ENCODE data around the gene COMT. TPM values are rescaled to one million over a fixed set of nuclear protein-coding genes. Genes with fewer than 3 reads are reported as not detected.
"Not testable (repeated sequence)": the region's sequence is repeated elsewhere in the genome, so short reads cannot be mapped to it uniquely, and the experiment has no call there.

The COMT gene
- total RNA-seq, 2 experiments from 2014 or later: 90.8 to 112 TPM

DNA sequence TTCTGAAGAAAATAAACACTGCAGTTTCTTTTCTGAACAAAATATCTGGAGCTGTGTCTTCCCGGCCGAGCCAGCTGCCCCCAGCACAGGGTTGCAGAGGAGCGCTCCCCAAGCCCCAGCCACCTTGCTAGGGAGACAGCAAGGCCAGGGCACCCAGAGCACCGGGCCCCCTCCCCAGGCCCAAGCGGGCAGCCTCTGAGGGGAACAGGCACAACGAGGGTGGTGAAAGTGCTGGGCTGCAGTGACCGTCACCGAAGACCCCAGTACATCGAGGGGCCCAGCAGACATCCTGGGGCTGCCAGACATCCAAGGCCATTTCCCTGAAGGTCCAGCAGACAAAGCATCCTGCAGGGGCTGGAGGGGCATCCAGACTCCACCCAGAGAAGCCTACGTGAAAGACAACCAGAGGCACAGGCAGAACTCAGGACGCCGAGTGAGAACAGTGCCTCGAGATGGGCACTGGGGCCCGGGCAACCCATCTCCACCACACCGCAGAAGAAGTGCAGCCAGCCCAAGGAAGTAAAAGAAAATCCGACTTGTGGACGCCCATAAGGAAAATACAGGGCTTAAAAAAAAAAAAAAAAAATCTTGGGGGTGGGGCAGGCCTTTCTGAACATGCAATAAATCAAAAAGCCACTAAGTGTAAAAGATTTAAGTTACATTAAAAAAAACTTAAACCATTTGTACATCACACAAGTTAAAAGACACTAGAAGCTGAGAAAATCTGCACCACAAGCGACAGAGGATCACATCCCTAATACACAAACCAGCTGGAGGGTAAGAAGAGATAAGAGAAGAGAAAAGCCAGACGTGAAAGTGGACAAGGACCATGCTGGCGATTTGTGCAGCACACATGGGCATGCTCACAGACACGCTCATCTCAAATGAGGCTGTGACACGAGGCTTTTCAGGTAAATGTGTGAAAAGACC, 36.0 kb upstream of the COMT start:
- intact Hi-C loops (cut with micrococcal nuclease; ENCODE audit: unreplicated experiment): no loop called here
- H3K4me2 ChIP-seq (ENCODE audit: low read length): no peak overlapping the region
- POLR2A ChIA-PET: interaction anchor here (0.7 kb wide), 1 partner anchor 9 kb away, joined by 3 read pairs; no protein-coding TSS in a partner anchor
- H3K36me3 ChIP-seq (ENCODE audit: insufficient read depth, low read length): no peaks in the 10 kb centered on the region
- no peaks in the 10 kb centered on the region for H3K79me2 ChIP-seq (ENCODE audit: insufficient read depth, low read depth, low read length)
- H3K9me2 ChIP-seq (ENCODE audit: insufficient read depth, low read length): no peaks in the 10 kb centered on the region
- no peak overlapping the region for H3K4me3 ChIP-seq (ENCODE audit: low read depth, low read length, poor library complexity, severe bottlenecking)
- no peaks in the 10 kb centered on the region for H3K9me3 ChIP-seq (ENCODE audit: low read length)
- H3K27ac ChIP-seq (ENCODE audit: low read depth, low read length, poor library complexity, severe bottlenecking): no peak overlapping the region
- DNase-seq (ENCODE audit: low spot score): no peak
- no peak for TF ChIP-seq EZH2phosphoT487 (IDR thresholded peaks at IDR 0.05; ENCODE audit: borderline replicate concordance, low read depth, low read length)
- TF ChIP-seq, protein P1, sequence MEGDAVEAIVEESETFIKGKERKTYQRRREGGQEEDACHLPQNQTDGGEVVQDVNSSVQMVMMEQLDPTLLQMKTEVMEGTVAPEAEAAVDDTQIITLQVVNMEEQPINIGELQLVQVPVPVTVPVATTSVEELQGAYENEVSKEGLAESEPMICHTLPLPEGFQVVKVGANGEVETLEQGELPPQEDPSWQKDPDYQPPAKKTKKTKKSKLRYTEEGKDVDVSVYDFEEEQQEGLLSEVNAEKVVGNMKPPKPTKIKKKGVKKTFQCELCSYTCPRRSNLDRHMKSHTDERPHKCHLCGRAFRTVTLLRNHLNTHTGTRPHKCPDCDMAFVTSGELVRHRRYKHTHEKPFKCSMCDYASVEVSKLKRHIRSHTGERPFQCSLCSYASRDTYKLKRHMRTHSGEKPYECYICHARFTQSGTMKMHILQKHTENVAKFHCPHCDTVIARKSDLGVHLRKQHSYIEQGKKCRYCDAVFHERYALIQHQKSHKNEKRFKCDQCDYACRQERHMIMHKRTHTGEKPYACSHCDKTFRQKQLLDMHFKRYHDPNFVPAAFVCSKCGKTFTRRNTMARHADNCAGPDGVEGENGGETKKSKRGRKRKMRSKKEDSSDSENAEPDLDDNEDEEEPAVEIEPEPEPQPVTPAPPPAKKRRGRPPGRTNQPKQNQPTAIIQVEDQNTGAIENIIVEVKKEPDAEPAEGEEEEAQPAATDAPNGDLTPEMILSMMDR (conservative IDR thresholded peaks at IDR 0.05; ENCODE audit: low read length): no peak
- no peaks in the 10 kb centered on the region for H4K20me1 ChIP-seq (ENCODE audit: insufficient read depth, low read length)
- no peak overlapping the region for H2AFZ ChIP-seq (ENCODE audit: low read length)
- no TSS peak for BruUV-seq (replicated peaks)
- H3K4me1 ChIP-seq (ENCODE audit: insufficient read depth, low read length, poor library complexity, severe bottlenecking): peaks cover 13% of the 10 kb centered on the region
- CTCF ChIA-PET (ENCODE audit: unreplicated experiment): no interaction called here

DNA sequence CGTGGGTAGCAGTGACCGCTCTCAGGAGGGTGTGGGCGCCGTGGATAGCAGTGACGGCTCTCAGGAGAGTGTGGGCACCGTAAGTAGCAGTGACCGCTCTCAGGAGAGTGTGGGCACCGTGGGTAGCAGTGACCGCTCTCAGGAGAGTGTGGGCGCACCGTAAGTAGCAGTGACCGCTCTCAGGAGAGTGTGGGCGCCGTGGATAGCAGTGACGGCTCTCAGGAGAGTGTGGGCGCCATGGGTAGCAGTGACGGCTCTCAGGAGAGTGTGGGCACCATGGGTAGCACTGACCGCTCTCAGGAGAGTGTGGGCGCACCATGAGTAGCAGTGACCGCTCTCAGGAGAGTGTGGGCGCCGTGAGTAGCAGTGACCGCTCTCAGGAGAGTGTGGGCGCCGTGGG, 34.7 kb upstream of the COMT start:
- H3K4me3 ChIP-seq (ENCODE audit: low read depth, low read length, poor library complexity, severe bottlenecking); H3K36me3 ChIP-seq (ENCODE audit: insufficient read depth, low read length); POLR2A ChIA-PET; H4K20me1 ChIP-seq (ENCODE audit: insufficient read depth, low read length); CTCF ChIA-PET (ENCODE audit: unreplicated experiment); BruUV-seq (replicated peaks); H3K9me3 ChIP-seq (ENCODE audit: low read length); H3K4me1 ChIP-seq (ENCODE audit: insufficient read depth, low read length, poor library complexity, severe bottlenecking); H3K4me2 ChIP-seq (ENCODE audit: low read length); H2AFZ ChIP-seq (ENCODE audit: low read length); H3K79me2 ChIP-seq (ENCODE audit: insufficient read depth, low read depth, low read length); H3K9me2 ChIP-seq (ENCODE audit: insufficient read depth, low read length); H3K27ac ChIP-seq (ENCODE audit: low read depth, low read length, poor library complexity, severe bottlenecking); intact Hi-C loops (cut with micrococcal nuclease; ENCODE audit: unreplicated experiment); DNase-seq (ENCODE audit: low spot score): not testable (repeated sequence)

- H2AFZ ChIP-seq (ENCODE audit: low read length); H3K9me2 ChIP-seq (ENCODE audit: insufficient read depth, low read length); DNase-seq (ENCODE audit: low spot score); POLR2A ChIA-PET; BruUV-seq (replicated peaks); H3K27ac ChIP-seq (ENCODE audit: low read depth, low read length, poor library complexity, severe bottlenecking); H3K36me3 ChIP-seq (ENCODE audit: insufficient read depth, low read length); H4K20me1 ChIP-seq (ENCODE audit: insufficient read depth, low read length); CTCF ChIA-PET (ENCODE audit: unreplicated experiment); intact Hi-C loops (cut with micrococcal nuclease; ENCODE audit: unreplicated experiment); H3K79me2 ChIP-seq (ENCODE audit: insufficient read depth, low read depth, low read length); H3K9me3 ChIP-seq (ENCODE audit: low read length); H3K4me1 ChIP-seq (ENCODE audit: insufficient read depth, low read length, poor library complexity, severe bottlenecking); H3K4me3 ChIP-seq (ENCODE audit: low read depth, low read length, poor library complexity, severe bottlenecking); H3K4me2 ChIP-seq (ENCODE audit: low read length): not testable (repeated sequence)
Observed at GRCh38 chr22:19907902-19908301, 33.7 kb upstream of the COMT start.
